Esophagus squamous epithelium (tissue), 4 donors: ENCODE data around the gene CHST1.

Experiments
- POLR2A ChIP-seq, 4 donors: fragments of 450-650 bp; IDR thresholded peaks; one replicate each; pipeline ENCODE4 v1.6.1; 2017; ENCODE audit warnings: antibody characterized with exemption in 4 of 4, mild to moderate bottlenecking in 4 of 4, moderate library complexity in 3 of 4
- TF ChIP-seq, protein P1 (sequence below), 6 experiments: fragments of 450-650 bp in 4 of 6; fragments of 200-600 bp in 2 of 6; sonication (generic) in 2 of 6; IDR thresholded peaks; one replicate each; pipeline ENCODE4 v1.5.1; 2016 to 2019; ENCODE audit warnings: antibody characterized with exemption in 6 of 6, mild to moderate bottlenecking in 4 of 6, moderate library complexity in 4 of 6

DNA sequence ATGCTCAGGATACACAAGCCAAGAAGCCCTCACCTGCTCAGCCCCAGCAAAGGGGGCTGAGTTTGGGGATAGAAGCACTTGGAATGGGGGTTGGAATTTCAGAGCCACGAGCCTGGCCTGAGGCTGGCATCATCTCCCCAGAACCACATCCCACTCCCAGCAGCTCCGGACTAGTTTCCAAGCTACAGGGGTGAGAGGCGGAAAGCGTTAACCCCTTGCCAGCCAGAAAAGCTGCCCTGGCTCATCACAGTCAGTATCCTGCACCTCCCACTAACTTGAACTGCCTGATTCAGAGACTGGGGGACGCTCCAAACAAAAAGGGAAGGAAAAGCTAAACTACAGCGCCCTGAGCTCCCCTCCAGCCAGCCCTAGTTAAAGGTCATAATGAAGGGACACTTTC is 19.0 kb upstream of the CHST1 start:
- TF ChIP-seq, protein P1, sequence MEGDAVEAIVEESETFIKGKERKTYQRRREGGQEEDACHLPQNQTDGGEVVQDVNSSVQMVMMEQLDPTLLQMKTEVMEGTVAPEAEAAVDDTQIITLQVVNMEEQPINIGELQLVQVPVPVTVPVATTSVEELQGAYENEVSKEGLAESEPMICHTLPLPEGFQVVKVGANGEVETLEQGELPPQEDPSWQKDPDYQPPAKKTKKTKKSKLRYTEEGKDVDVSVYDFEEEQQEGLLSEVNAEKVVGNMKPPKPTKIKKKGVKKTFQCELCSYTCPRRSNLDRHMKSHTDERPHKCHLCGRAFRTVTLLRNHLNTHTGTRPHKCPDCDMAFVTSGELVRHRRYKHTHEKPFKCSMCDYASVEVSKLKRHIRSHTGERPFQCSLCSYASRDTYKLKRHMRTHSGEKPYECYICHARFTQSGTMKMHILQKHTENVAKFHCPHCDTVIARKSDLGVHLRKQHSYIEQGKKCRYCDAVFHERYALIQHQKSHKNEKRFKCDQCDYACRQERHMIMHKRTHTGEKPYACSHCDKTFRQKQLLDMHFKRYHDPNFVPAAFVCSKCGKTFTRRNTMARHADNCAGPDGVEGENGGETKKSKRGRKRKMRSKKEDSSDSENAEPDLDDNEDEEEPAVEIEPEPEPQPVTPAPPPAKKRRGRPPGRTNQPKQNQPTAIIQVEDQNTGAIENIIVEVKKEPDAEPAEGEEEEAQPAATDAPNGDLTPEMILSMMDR (IDR thresholded peaks at IDR 0.05), result no peak
- no peak for TF ChIP-seq POLR2A (IDR thresholded peaks at IDR 0.05)
